ENCODE results near the gene ALOX12.

DNA sequence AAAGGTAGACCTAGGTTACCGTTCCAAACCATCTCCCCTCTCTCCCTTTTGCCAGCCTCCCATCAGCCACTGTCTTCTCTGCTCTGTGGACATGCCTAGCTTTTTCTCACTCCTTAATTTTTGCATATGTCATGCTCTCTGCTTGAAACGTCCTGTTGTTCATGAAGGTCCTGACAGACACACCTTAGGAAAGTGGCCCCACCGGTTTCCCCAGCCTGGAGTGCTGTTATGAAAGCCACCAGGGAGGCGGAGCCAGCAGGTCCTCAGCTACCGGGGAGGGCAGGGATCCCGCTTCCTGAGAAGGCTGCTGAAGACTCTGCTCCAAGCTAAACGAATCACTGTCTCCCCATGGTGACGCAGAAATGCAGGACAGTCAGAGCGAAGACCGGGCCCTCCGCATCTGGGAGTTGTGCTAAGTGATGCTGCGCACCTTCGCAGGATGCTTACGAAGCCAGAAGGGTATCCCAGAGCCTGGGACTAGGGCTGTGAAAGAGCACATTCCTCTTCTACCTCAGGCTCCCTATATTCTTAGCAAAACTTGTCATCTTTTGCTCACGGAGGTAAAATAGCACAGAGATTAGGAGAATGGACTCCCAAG lies 50.4 kb downstream of the ALOX12 start:
- TF ChIP-seq, protein P1, sequence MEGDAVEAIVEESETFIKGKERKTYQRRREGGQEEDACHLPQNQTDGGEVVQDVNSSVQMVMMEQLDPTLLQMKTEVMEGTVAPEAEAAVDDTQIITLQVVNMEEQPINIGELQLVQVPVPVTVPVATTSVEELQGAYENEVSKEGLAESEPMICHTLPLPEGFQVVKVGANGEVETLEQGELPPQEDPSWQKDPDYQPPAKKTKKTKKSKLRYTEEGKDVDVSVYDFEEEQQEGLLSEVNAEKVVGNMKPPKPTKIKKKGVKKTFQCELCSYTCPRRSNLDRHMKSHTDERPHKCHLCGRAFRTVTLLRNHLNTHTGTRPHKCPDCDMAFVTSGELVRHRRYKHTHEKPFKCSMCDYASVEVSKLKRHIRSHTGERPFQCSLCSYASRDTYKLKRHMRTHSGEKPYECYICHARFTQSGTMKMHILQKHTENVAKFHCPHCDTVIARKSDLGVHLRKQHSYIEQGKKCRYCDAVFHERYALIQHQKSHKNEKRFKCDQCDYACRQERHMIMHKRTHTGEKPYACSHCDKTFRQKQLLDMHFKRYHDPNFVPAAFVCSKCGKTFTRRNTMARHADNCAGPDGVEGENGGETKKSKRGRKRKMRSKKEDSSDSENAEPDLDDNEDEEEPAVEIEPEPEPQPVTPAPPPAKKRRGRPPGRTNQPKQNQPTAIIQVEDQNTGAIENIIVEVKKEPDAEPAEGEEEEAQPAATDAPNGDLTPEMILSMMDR (conservative IDR thresholded peaks at IDR 0.05; ENCODE audit: low read length): no peak; the same call in 1 of the 2 replicates
- TF ChIP-seq EZH2phosphoT487 (IDR thresholded peaks at IDR 0.05; ENCODE audit: borderline replicate concordance, low read depth, low read length): no peak
